NCI-H146 (cell line): Measurements from ENCODE around the gene MS4A8.
"Not testable (repeated sequence)": the region's sequence is repeated elsewhere in the genome, so short reads cannot be mapped to it uniquely, and the experiment has no call there.

Source experiments
- DNase-seq: peaks from one replicate; lab custom pipeline; 2025; lab: John Stamatoyannopoulos, UW

Gene MS4A8, protein sequence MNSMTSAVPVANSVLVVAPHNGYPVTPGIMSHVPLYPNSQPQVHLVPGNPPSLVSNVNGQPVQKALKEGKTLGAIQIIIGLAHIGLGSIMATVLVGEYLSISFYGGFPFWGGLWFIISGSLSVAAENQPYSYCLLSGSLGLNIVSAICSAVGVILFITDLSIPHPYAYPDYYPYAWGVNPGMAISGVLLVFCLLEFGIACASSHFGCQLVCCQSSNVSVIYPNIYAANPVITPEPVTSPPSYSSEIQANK

GRCh38 chr11:60699284-60699691 lies at the start of gene MS4A8:
TSS of gene MS4A8 (plus strand) at chr11:60699612. CDS start at chr11:60700861, 1,249 bp downstream.
- peak; percentile 99 for DNase-seq

DNA sequence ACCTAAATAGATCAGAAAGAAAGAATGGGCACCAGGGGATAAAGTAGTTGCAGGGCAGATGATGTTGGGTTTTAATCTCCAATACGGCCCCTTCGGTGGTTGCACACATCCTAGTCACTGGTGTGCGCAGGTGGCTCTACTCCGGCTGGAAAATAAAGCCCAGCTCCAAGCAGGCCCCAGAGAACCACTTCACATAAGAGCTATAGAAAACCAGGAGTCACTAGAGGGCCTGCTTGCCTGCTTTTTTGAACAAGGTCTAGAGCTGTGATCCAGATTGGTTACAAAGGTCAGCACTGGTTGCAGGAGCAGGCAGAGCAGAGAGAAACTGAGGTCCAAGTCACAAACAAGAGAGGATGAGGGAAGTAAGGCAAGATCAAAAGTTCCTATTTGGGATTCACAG lies 41.5 kb upstream of the MS4A8 start:
- DNase-seq: peak; percentile 88

DNA sequence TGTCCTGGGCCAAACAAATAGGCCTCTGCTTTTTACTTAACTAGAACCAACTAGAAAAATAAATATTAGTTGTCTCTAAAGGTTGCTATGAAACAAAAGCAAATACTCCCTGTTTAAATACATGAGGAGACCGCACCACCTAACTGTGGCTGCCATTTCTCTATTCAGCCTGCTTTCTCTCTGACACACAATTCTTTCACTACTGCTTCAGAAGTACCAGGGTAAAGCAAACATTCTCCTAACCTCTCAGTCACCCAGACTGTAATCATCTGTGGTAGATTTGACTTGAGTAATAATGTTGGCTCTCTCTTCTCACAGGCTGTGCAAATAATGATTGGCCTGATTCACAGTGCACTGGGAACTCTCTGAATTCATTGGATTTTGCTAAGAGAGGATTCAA lies 41.0 kb upstream of the MS4A8 start:
- peak; percentile 69 for DNase-seq

DNA sequence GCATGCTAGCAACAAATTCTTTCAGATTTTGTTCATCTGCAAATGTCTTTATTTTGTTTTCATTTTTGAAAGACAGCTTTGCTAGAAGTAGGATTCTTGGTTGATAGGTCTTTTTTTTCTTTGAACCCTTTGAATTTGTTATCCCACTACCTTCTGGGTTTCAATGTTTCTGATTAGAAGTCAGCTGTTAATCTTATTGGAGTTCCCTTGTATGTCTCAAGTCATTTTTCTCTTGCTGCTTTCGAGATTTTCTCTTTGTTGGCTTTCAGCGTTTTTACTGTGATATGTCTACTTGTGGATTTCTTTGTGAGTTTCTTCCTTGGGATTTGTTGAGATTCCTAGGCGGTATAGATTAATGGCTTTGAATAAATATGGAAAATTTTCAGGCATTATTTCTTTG lies 27.2 kb upstream of the MS4A8 start:
- DNase-seq: no peak

- not testable (repeated sequence) for DNase-seq
Measured at GRCh38 chr11:60678231-60678630, 21.2 kb upstream of the MS4A8 start.

DNA sequence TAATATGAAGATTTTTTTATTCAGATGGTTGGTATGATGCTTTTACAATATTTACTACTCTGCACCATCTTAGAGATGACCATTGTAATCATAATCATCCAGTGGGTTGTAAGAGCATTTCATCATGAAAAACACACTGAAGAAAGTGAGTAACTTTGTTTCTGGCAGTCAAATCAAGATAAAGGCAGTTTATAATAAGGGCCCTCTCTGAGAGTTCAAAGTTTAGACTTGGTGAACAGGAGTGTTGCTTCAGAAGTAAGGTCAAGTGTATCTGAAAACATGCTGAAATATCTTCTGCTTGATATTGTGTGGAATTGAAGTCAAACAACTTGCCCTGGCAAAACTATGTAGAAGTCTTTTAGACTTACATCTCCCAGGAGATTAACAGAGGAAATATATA lies 19.5 kb upstream of the MS4A8 start:
- no peak for DNase-seq

DNA sequence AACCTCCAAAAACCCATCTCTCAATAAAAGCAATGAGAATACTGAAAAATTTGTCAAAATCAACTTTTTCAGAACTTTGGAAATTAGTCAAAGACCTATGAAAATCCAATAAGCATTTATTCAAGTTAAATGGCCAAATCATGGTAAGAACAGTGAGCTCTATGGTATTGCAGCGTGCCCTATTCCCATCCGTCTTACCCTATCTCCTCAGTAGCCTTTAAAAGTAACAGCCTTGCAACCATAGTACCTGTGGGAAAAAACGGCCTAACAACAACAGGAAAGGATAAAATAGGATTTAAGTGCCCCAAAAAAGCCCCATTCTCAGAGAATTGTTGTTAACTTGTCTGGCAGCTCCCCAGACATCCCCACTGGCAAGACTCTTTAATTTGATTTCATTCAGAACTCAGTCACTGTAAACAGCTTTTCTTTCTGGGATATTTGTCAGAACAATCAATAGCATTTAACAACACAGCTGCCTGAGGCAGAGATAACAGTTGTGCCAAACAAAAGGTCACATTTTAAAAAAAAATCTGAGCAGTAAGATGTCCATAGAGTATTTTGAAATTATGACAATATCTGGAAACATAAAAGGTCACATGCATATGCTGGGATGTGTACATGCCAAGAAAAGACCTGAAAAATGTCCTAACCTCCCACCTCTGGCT lies 18.8 kb upstream of the MS4A8 start:
- peak; percentile 69 for DNase-seq

DNA sequence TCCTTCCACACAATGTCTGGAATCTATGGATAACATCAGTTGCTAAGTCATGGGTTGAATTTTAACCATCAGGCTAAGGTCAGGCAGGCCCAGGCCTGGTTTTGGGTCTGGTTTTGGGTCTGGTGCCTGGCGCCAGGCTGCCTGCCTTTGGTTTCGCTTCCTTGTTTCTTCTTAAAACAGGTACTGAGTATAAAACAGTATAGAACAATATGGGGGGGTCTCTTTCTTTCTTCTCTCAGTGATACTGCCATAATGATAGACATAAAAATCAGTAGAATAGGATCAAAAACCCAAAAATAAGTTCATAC lies 14.9 kb upstream of the MS4A8 start:
- not testable (repeated sequence) for DNase-seq

DNA sequence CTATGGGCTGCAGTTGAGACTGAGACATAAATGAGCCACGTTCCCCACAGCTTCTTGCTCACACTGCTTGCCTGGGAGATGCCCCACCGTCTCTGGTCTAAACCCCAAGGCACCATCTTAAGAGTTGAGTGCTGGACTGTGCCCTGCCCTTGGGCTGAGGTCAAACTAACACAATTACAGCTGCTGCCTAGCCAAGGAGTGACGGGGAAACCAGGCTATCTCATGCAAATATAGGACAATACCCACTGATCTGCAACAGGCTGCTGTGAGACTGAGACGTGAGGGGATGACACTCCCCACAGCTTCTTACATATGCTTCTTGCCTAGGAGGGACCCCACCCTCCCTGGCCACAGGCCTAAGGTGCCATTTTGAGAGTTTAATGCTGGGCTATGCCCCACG lies 7.8 kb upstream of the MS4A8 start:
- no peak for DNase-seq

- DNase-seq: no peak
Measured at GRCh38 chr11:60699936-60700335, 524 bp downstream of the MS4A8 start.

DNA sequence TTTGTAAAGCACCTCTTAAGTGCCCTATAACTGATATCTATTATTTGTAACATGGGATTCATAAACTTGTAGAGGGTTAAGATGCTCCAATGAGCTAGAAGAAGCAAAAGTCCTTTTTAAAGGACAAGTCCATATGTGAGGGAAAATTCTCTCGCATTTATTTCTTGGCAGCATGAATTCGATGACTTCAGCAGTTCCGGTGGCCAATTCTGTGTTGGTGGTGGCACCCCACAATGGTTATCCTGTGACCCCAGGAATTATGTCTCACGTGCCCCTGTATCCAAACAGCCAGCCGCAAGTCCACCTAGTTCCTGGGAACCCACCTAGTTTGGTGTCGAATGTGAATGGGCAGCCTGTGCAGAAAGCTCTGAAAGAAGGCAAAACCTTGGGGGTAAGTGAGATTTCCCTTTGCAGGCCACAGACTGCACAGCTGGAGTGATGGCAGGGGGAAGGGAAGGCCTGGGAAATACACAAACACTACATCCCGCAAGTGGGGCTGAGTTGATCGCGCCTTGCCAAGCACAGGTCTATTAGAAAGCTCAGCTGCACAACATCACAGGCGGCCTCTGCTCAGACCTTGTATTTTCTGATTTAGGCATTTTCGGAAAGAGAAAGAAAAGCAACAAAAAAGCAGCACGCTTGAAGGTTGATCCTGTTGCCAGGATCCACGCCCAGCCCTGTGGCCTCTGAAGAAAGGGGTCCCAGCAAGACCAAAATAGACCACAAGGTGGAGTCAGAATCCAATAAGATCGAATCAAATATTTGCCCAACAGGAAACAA lies 1.5 kb downstream of the MS4A8 start:
- peak; percentile 88 for DNase-seq

DNA sequence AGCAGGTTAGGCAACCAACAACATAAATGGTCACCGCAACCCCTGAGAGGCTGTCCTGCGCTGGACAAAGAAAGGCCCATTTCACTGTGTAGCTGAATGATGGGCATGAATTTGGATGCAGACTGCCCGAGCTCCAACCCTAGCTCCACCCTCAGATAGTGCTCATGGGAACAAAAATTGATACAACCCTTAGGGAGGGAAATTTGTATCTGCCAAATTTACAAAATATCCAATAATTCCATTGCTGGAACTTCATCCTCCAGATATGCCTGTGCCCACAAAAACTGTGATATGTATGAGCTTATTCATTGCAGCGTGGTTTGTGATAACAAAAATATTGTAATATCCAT lies 2.0 kb downstream of the MS4A8 start:
- DNase-seq: no peak

DNA sequence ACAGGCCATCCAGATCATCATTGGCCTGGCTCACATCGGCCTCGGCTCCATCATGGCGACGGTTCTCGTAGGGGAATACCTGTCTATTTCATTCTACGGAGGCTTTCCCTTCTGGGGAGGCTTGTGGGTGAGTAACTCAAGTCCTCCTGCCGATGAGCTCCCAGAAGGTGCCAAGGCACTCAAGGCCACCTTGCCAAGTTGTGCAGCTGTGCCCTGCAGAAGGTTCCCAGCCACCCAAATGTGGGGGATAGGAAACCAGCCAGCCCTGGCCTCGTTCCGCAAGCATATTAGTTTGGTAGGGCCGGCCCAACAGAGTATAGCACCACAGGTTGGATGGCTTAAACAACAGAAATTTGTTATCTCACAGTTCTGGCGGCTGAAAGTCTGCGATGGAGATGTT lies 4.0 kb downstream of the MS4A8 start:
- DNase-seq: no peak

DNA sequence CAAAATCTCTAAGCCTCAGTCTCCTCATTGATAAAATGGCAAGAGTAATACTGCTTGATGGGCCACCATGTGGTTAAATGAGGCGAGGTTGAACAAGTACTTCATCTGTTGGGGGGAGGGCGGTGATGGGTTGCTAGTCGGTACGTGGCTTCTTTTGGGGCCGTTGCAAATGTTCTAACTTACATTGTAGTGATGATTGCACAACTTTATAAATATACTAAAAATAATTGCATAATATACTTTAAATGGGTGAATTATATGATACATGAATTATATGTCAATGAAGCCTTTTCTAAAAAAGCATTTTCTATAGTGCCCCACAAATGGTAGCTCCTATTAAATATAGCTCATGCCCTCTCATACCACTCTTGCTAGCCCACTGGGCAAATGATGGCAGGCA lies 6.5 kb downstream of the MS4A8 start:
- DNase-seq: no peak

DNA sequence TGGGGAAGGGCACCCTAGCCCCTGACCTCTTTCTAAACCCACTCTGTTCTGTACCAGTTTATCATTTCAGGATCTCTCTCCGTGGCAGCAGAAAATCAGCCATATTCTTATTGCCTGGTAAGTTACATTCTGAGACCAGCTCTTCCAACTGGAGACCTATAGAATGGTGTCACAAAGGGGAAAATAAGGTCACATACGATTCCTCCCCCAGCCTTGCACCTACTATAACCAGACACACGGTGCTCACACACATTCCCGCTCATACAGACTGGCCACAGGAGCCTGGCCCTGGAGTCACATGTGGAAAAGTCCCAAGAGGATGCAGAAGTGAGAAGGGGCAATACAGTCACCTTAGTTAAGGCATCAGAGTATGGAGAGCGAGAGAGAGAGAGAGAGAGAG lies 7.5 kb downstream of the MS4A8 start:
- DNase-seq: no peak

DNA sequence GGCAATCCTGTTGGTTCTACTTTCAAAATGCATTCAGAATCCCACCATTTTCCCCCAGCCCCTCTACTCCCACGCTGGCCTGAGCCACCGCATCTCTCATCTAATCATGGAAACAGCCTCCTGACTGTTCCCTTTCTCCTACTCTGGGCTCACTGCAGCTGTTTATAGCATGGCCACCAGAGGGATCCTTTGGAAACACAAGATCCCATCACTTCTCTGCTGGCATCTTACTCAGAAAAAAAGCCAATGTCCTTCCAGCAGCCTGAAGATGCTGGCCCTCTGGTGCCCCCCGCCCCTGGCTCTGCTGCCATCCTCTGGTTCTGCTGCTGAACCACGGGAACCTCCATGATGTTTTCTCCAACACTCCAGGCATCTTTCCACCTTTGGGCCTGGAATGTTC lies 11.1 kb downstream of the MS4A8 start:
- peak; percentile 39 for DNase-seq

DNA sequence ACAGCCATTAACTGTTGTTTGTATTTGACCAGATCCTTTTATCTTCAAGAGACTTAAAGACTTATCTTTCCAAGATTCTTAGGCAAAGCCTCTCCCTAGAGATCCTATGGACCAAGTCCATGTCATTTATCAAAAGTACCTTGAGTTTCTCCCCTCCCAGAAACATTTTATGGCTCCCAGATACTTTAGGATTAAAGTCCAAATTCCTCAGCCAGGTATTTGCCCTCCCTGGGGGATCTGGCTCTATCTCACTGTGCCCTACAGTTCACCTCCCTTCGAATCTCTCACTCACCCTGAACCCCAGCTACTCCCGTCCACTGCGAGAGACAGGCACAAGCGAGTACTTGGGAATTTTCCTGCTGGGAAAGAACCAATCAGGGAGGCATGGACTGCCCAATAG lies 11.9 kb downstream of the MS4A8 start:
- DNase-seq: no peak

- DNase-seq: not testable (repeated sequence)
Measured at GRCh38 chr11:60713423-60713822, 14.0 kb downstream of the MS4A8 start.

- DNase-seq: no peak
Measured at GRCh38 chr11:60717956-60718355, 18.5 kb downstream of the MS4A8 start.

DNA sequence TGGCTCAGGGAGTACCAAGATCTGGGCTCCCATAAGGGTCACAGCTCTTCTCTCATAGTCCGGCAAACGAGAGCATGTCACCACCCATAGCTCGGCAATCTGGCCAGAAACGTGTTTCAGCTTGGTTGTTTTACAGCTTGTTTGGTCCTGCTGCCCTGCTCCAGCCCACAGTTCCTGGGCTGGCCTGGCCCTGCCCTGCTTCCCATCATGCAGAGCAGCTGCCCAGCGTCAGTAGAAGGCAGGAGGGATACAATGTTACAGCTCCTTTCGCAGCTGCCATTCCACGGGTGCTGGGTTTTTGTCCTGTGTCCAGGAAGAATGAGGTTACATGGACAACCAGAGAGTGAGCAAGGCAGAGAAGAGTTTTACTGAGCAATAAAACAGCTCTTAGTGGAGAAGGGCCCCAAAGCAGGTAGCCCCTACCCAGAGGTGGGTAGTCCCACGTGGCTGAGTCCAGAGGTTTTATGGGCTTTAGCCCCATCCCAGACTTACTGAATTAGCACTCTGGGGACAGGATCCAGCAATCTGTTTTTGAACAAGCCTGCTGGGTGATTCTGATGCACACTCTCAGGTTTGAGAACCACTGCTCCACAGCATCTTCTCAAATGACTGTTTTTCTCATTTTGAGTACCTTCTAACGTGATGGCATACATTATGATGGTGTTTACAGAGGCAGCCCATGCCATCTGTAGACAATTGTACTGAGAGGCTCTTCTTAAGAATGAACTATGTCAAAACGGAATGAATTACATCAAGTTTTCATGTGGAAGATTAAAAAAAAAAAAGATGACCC lies 19.3 kb downstream of the MS4A8 start:
- DNase-seq: no peak

DNA sequence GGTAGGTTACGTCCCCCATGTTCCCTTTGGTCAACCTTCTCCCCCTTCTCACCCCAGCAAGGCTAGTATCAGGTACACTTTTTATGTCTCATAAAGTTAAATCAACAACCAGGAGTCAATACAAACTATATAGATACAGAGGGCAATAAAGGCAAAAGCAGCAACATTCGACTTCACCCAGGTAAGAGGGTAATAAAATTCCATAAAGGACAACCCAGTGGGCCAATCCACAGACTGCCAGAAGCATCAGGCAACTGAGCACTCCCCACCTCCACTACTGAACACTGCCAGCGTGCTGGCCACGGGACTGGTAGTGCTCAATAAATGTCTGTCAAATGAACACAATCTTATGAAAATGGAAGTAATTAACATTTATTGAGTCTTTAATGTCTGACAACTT lies 20.0 kb downstream of the MS4A8 start:
- DNase-seq: no peak

GRCh38 chr11:60720460-60720859 lies 21.0 kb downstream of the MS4A8 start:
- DNase-seq: no peak

DNA sequence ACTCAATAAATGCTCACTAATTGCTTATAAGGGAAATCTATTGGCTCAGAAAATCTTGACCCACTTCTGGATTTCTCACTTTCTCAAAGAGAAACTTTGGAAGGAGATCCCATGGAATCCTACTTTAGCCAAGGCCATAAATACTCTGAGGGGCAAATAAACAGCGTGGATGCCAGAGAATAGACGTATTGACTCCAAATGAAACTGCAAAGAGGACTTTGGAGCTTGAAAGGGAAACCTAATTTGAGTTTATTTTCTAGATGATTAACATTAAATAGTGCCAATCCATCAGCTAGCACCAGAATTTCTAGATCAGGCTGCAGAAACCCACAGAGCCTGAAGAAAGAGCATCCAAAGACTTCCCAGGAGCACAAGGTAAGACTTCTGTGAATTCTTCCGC lies 25.0 kb downstream of the MS4A8 start, which contains the start of gene MS4A18:
TSS of gene MS4A18 (plus strand) at position 301 of the 400 bp plus-strand sequence.
- no peak for DNase-seq
